WTC11 (cell line): Measurements from ENCODE around the gene POLR2L. TPM values are rescaled to one million over a fixed set of nuclear protein-coding genes. Genes with fewer than 3 reads are reported as not detected.

Source experiments
- ATAC-seq: fragments of 200-7000 bp; cut with Tn5 transposase; 2 replicates; pipeline ENCODE4 v1.10.0; 2021; ENCODE audit warnings: mild to moderate bottlenecking, moderate library complexity
- CTCF ChIA-PET: fragments of 300-600 bp; sonication (Branson Sonifier 250); formaldehyde crosslinking; loops from one replicate; lab custom pipeline; 2021; ENCODE audit warnings: antibody characterized with exemption; lab: Charles Lee
- POLR2A ChIA-PET: fragments of 350-600 bp; sonication (Branson Sonifier 250); formaldehyde crosslinking; loops from one replicate; lab custom pipeline; 2021; ENCODE audit warnings: antibody characterized with exemption; lab: Charles Lee
- DNase-seq: peaks from one replicate; pipeline ENCODE4 v3.0.0; 2021; ENCODE audit warnings: low spot score
- H3K27ac Mint-ChIP-seq: 2 replicates; pipeline ENCODE4 v1.8.0; 2021; ENCODE audit warnings: mixed read lengths
- H3K27me3 Mint-ChIP-seq: 2 replicates; pipeline ENCODE4 v1.8.0; 2021; ENCODE audit warnings: low read depth, mild to moderate bottlenecking, moderate library complexity, mixed read lengths
- H3K36me3 Mint-ChIP-seq: 2 replicates; pipeline ENCODE4 v1.8.0; 2021; ENCODE audit warnings: mixed read lengths
- H3K4me1 Mint-ChIP-seq: 2 replicates; pipeline ENCODE4 v1.8.0; 2022; ENCODE audit warnings: mixed read lengths
- H3K4me3 Mint-ChIP-seq: 2 replicates; pipeline ENCODE4 v1.8.0; 2021; ENCODE audit warnings: mild to moderate bottlenecking, moderate library complexity, mixed read lengths
- H3K9me3 Mint-ChIP-seq: 2 replicates; pipeline ENCODE4 v1.8.0; 2021; ENCODE audit warnings: mixed read lengths
- ATF1 ChIP-seq: sonication (generic); formaldehyde crosslinking; IDR thresholded peaks from 2 replicates; pipeline ENCODE4 v1.8.1; 2023; ENCODE audit warnings: mild to moderate bottlenecking, moderate library complexity, missing genetic modification reagents
- ATF2 ChIP-seq: sonication (generic); formaldehyde crosslinking; IDR thresholded peaks from 2 replicates; pipeline ENCODE4 v1.8.1; 2022; ENCODE audit warnings: low read depth, missing genetic modification reagents, borderline replicate concordance
- CBFB ChIP-seq: sonication (generic); formaldehyde crosslinking; IDR thresholded peaks from 2 replicates; pipeline ENCODE4 v1.8.1; 2022; ENCODE audit warnings: mild to moderate bottlenecking, low read depth, missing genetic modification reagents
- CDX4 ChIP-seq: fragments of 250-450 bp; sonication (Bioruptor Pico); IDR thresholded peaks from 2 replicates; pipeline ENCODE4 v1.9.0; 2021; ENCODE audit warnings: moderate library complexity, mild to moderate bottlenecking, inconsistent platforms, borderline replicate concordance
- EMX1 ChIP-seq: fragments of 250-450 bp; sonication (Bioruptor Pico); IDR thresholded peaks from 2 replicates; pipeline ENCODE4 v1.8.0; 2021; ENCODE audit warnings: mild to moderate bottlenecking
- ETV6 ChIP-seq: sonication (generic); formaldehyde crosslinking; IDR thresholded peaks from 2 replicates; pipeline ENCODE4 v1.8.1; 2022; ENCODE audit warnings: mild to moderate bottlenecking, missing genetic modification reagents
- GABPB1 ChIP-seq: sonication (generic); formaldehyde crosslinking; IDR thresholded peaks from 2 replicates; pipeline ENCODE4 v1.8.1; 2023; ENCODE audit warnings: mild to moderate bottlenecking, missing genetic modification reagents
- NFE2L1 ChIP-seq: sonication (generic); formaldehyde crosslinking; IDR thresholded peaks from 2 replicates; pipeline ENCODE4 v1.8.1; 2023; ENCODE audit warnings: missing genetic modification reagents
- NR1H2 ChIP-seq: sonication (generic); formaldehyde crosslinking; IDR thresholded peaks from 2 replicates; pipeline ENCODE4 v1.9.0; 2021; ENCODE audit warnings: mild to moderate bottlenecking, moderate library complexity, missing genetic modification reagents
- OVOL2 ChIP-seq: fragments of 250-450 bp; sonication (Bioruptor Pico); IDR thresholded peaks from 2 replicates; pipeline ENCODE4 v1.9.0; 2021; ENCODE audit warnings: mild to moderate bottlenecking, borderline replicate concordance
- PRDM15 ChIP-seq: sonication (generic); formaldehyde crosslinking; IDR thresholded peaks from 2 replicates; pipeline ENCODE4 v1.8.0; 2022; ENCODE audit warnings: missing genetic modification reagents
- PRRX2 ChIP-seq: fragments of 250-450 bp; sonication (Bioruptor Pico); IDR thresholded peaks from 2 replicates; pipeline ENCODE4 v1.8.0; 2021; ENCODE audit warnings: mild to moderate bottlenecking
- RELA ChIP-seq: sonication (generic); formaldehyde crosslinking; IDR thresholded peaks from 2 replicates; pipeline ENCODE4 v1.8.1; 2022; ENCODE audit warnings: missing genetic modification reagents, mild to moderate bottlenecking, borderline replicate concordance
- STAT6 ChIP-seq: sonication (generic); formaldehyde crosslinking; conservative IDR thresholded peaks from 2 replicates; pipeline ENCODE4 v1.8.1; 2023; ENCODE audit warnings: mild to moderate bottlenecking, low read depth, missing genetic modification reagents, moderate library complexity
- USF1 ChIP-seq: sonication (generic); formaldehyde crosslinking; IDR thresholded peaks from 2 replicates; pipeline ENCODE4 v1.8.0; 2022; ENCODE audit warnings: mild to moderate bottlenecking, missing genetic modification reagents
- USF2 ChIP-seq: sonication (generic); formaldehyde crosslinking; IDR thresholded peaks from 2 replicates; pipeline ENCODE4 v1.8.1; 2023; ENCODE audit warnings: mild to moderate bottlenecking, missing genetic modification reagents, moderate library complexity
- ZBTB43 ChIP-seq: sonication (generic); formaldehyde crosslinking; IDR thresholded peaks from 2 replicates; pipeline ENCODE4 v1.8.1; 2023; ENCODE audit warnings: mild to moderate bottlenecking, missing genetic modification reagents
- ZMAT4 ChIP-seq: fragments of 250-450 bp; sonication (Bioruptor Pico); IDR thresholded peaks from 2 replicates; pipeline ENCODE4 v1.9.0; 2021; ENCODE audit warnings: mild to moderate bottlenecking
- ZNF138 ChIP-seq: sonication (generic); formaldehyde crosslinking; conservative IDR thresholded peaks from 2 replicates; pipeline ENCODE4 v1.8.1; 2022; ENCODE audit warnings: mild to moderate bottlenecking, moderate library complexity, missing genetic modification reagents
- ZNF423 ChIP-seq: fragments of 250-450 bp; sonication (Bioruptor Pico); IDR thresholded peaks from 2 replicates; pipeline ENCODE4 v2.1.2; 2022; ENCODE audit warnings: mild to moderate bottlenecking, moderate library complexity
- ZNF532 ChIP-seq: fragments of 250-450 bp; sonication (Bioruptor Pico); IDR thresholded peaks from 2 replicates; pipeline ENCODE4 v1.9.0; 2021; ENCODE audit warnings: mild to moderate bottlenecking, borderline replicate concordance
- total RNA-seq: library from RNA; stranded (reverse); gene quantifications from 3 replicates; pipeline ENCODE4 v1.2.3, GENCODE V29; 2021

The POLR2L gene
- total RNA-seq, 1 experiment from 2014 or later = 152 TPM

- TF ChIP-seq ZNF532 (CRISPR knock-in tag) (no peak), ZNF138 (CRISPR knock-in tag) (no peak), NR1H2 (CRISPR knock-in tag) (no peak), OVOL2 (no peak), ZMAT4 (CRISPR knock-in tag) (no peak), USF1 (no peak), ZNF423 (CRISPR knock-in tag) (no peak), GABPB1 (CRISPR knock-in tag) (no peak), ATF1 (no peak), STAT6 (CRISPR knock-in tag) (no peak), RELA (CRISPR knock-in tag) (no peak), EMX1 (CRISPR knock-in tag) (no peak)
Measured at GRCh38 chr11:880447-880846, 38.1 kb upstream of the POLR2L start (continued).

- ATAC-seq (peak; percentile 90), DNase-seq (peak; percentile 82)
- ChIA-PET POLR2A (no interaction called here), CTCF (interaction anchor here (1.5 kb wide), 1 partner anchor 173 kb away, joined by 5 read pairs; no protein-coding TSS in a partner anchor)
- Mint-ChIP-seq H3K4me3 (no peak overlapping the region), H3K27ac (peak overlapping the region; percentile 87; the same call in 1 of the 2 replicates), H3K4me1 (no peaks in the 10 kb centered on the region), H3K36me3 (peaks cover 41% of the 10 kb centered on the region), H3K27me3 (peaks cover 3% of the 10 kb centered on the region), H3K9me3 (no peaks in the 10 kb centered on the region)
- no peak for TF ChIP-seq NFE2L1 (CRISPR knock-in tag)
- no peak for TF ChIP-seq ETV6
- no peak for TF ChIP-seq ZBTB43
- TF ChIP-seq PRDM15 = no peak
- no peak for TF ChIP-seq USF2 (CRISPR knock-in tag)
- TF ChIP-seq PRRX2 = no peak
- no peak for TF ChIP-seq ZNF423 (CRISPR knock-in tag)
- no peak for TF ChIP-seq ATF2 (CRISPR knock-in tag)
- TF ChIP-seq CBFB (CRISPR knock-in tag) = no peak
- TF ChIP-seq CDX4 (CRISPR knock-in tag) = no peak
Measured at GRCh38 chr11:877565-877964, 35.2 kb upstream of the POLR2L start.
